GM21786 (cell line): ENCODE data around the gene SCAND1.
"Not testable (repeated sequence)": the region's sequence is repeated elsewhere in the genome, so short reads cannot be mapped to it uniquely, and the experiment has no call there.

Experiments
- ATAC-seq: cut with Tn5 transposase; IDR thresholded peaks from one replicate; pipeline ENCODE4 v1.9.1; 2021; ENCODE audit not compliant: unreplicated experiment

Gene SCAND1

GRCh38 chr20:35954200-35954906 is at the start of gene SCAND1:
TSS of gene SCAND1 (minus strand) at chr20:35954502. CDS start at chr20:35954284, 218 bp downstream.
- peak; percentile 86 for ATAC-seq

GRCh38 chr20:36004045-36004444 is 49.7 kb upstream of the SCAND1 start:
- ATAC-seq: no peak

DNA sequence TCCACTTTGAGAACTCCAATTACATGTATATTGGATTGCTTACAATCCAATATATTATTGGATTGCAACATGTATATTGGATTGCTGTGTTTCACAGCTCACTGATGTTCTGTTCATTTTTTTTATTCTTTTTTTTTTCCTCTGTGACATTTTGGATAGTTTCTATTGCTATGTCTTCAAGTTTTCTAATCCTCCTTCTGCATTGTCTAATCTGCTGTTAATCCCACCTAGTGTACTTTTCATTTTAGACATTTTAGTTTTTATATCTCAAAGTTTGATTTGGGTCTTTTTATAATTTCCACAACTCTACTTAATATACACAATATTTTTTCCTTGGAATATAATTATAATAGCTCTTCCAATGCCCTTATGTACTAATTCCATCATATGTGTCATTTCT is 48.6 kb upstream of the SCAND1 start:
- no peak for ATAC-seq

GRCh38 chr20:36001331-36001730 is 47.0 kb upstream of the SCAND1 start:
- ATAC-seq: not testable (repeated sequence)

GRCh38 chr20:35996492-35996891 is 42.2 kb upstream of the SCAND1 start:
- not testable (repeated sequence) for ATAC-seq

- ATAC-seq: no peak
Observed at GRCh38 chr20:35994994-35995453, 40.7 kb upstream of the SCAND1 start.

DNA sequence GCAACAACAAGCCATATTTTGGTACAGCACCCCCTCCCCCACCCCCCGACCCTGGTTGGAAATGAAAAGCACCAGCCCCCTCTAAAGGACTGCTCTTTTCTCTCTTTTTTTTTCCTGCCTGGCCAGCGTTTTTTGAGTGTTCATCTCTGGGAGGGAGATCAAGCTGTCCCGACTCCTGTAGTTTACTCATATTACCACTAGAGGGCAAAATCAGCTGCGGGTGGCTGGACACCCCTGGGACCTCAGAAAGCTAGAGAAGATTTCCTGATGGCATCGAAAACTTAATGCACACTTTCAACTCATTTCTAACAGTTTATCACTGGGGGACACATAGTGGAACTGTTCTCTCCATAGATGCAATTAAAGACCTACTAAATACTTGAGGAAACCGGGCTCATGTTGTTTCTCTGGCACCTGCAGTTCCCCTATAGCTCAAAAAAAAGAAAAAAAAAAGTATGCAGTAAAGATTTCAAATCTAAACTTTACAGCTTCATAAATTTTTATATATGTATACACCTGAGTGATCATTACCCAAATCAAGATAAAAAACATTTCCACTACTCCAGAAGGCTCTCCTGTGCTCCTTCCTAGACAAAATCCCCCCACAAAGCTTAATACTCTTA is 38.5 kb upstream of the SCAND1 start:
- ATAC-seq: no peak

GRCh38 chr20:35991142-35991771 is 37.0 kb upstream of the SCAND1 start:
- no peak for ATAC-seq

- no peak for ATAC-seq
Observed at GRCh38 chr20:35988910-35989463, 34.7 kb upstream of the SCAND1 start.

- no peak for ATAC-seq
Observed at GRCh38 chr20:35985806-35986205, 31.5 kb upstream of the SCAND1 start.

DNA sequence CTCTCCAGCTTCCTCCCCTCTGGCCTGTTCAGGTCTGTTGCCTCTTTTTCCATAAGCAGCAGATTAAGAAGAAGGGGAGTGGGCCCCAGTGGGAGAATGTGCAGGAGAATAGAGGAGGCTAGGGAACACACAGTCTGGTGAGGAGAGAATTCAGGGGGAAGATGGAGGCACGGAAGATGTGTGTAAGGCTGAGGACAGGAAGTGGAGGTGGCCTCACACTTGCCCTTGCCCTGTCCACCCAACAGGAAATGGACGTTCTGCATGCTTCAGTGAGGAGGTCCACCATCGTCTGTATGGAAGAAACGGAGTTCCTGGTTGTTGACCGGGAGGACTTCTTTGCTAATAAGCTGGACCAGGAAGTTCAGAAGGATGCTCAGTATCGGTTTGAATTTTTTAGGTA is 30.1 kb upstream of the SCAND1 start:
- ATAC-seq: no peak

DNA sequence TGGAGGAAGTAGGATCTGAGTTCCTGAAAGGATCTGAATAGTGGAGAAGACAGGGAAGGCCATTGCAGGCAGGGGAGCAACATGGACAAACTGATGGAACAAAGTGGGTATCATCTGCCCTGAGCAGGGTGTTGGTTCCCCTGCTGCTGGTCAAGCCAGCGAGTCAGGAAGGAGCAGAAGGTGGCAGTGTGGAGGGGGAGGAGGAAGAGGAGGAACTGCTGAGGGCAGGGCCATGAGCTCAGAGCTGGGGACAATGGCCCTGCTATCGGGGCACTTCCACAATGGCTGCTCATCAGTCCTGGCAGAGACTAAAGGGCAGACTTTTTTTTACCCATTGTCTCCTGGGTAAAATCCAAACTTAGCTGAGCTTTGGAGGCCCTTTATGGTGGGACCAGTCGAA is 27.7 kb upstream of the SCAND1 start:
- ATAC-seq: no peak

DNA sequence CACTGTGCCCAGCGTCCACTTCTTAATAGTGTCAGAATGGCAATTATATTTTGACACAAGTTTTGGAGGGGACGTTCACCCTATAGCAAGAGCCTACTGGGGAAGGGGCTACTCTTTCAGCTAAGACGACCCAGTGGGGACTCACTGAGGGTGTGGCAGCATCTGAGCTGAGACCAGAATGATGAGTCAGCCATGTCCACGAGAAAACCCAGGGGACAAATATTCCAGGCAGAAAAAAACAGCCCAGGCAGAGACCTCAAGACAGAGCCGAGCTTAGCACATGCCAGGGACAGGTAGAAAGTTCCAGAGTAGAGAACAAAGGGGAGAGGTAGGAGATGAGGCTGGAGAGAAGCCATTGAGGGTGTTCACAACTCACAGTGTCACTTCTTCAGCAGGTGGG is 25.2 kb upstream of the SCAND1 start:
- ATAC-seq: no peak

- no peak for ATAC-seq
Observed at GRCh38 chr20:35978041-35978513, 23.8 kb upstream of the SCAND1 start.

DNA sequence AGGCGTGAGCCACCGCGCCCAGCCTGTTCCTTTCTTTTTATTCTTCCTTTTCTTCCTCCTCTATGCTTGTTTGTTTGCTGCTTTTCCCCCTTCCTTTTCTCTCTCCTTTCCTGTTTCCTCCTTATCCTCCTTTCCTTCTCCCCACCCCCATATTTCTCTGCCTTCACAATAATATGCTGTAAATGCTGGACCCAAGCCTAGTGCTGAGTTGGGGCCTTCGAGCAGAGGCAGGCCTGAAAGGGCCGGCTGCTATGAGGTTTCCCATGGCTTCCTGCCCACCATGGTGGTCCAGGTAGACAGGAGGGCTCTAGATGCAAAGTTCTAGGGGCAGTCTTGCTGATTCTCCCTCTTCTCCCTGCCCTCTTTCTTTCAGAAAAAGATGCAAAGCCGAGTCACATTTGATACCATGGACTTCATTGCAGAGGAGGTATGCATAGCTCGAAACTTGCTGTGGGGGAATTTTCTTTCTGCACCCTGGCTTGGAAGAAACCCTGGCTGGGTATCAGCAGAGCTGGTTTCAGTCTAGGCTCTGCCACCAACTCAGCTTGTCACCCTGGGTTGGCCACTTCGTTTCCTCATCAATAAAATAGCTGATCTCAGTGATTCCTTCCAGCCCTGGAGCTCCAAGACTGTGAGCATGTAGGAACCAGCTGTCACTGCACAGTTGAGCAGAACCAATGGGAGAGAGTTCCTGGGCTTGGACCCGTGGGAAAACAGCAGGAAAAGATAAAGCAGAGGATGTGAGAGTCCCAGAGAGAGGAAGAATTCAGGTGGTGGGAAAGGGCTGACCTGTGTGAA is 21.5 kb upstream of the SCAND1 start:
- no peak for ATAC-seq

- no peak for ATAC-seq
Observed at GRCh38 chr20:35974256-35974655, 20.0 kb upstream of the SCAND1 start.

DNA sequence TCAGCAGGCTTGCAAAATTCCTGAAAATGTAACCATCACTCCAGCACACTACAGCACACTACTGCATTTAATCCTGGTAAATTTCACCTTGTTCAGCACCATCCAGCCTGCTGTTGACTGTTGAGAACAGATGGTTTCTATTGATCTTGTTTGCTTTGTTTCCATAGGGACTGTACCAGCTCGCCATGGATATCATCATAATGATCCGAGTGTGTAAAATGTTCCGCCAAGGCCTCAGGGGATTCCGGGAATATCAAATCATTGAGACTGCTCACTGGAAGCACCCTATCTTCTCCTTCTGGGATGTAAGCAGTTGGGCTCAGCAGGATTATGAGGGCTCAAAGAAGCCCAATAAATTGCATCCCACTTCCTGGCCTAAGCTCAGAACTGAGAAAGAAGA is 18.2 kb upstream of the SCAND1 start:
- ATAC-seq: no peak

DNA sequence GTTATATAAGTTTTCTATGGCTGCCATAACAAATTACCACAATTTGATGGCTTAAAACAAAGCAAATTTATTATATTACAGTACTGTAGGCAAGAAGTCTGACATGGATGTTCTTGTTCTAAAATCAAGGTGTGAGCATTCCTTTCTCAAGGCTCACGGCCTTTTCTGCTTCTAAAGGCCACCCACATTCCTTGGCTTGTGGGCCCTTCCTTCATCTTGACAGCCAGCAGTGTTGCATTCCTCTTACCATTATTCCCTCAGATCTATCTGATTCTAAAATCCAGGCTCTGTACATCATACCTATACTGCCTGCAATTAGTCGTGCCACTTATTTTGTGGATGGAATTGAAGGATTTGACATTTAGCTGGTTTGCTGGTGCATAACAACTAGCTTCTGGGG is 17.7 kb upstream of the SCAND1 start:
- no peak for ATAC-seq

GRCh38 chr20:35968930-35969329 is 14.6 kb upstream of the SCAND1 start:
- ATAC-seq: no peak

GRCh38 chr20:35967979-35968640 is 13.8 kb upstream of the SCAND1 start, which contains the start of gene CNBD2:
TSS of gene CNBD2 (plus strand) at chr20:35968590. CDS start at chr20:35968763, 173 bp downstream.
- no peak for ATAC-seq
